ENCODE data around the gene AMTN. TPM values are rescaled to one million over a fixed set of nuclear protein-coding genes. Genes with fewer than 3 reads are reported as not detected.
A peak's percentile ranks its signal among the peaks of the same experiment; 100 is the strongest.

The AMTN gene
- total and polyA plus RNA-seq, 4 donors: not detected

DNA sequence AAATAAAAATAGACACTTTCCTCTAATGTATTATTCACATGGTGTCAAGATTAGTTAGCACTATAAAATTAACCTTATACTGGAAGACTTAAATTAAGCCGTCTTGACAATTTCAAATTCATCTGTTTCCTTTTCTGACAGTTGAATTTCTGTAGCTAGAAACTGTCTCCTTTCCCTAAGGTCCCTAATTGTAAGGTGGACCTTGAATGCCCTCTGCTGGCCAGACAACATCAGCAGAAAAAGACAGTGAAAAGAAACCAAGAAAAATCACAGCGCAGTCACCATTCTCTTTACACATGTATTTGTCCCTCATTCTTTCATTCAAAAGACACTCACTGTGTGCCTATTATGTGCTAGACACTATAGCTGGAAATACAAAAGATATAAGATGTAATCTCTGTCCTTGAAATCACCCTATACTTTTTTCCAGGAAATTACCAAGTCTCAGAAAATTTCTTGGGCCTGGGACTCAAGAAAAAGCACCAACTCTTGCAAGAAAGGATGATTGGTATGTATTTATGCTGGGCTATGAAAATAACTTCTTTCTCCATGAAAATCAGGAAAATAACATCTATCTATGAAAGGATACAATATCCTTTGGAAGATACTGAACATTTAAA, 41.0 kb downstream of the AMTN start (continued):
- TF ChIP-seq, protein P1, sequence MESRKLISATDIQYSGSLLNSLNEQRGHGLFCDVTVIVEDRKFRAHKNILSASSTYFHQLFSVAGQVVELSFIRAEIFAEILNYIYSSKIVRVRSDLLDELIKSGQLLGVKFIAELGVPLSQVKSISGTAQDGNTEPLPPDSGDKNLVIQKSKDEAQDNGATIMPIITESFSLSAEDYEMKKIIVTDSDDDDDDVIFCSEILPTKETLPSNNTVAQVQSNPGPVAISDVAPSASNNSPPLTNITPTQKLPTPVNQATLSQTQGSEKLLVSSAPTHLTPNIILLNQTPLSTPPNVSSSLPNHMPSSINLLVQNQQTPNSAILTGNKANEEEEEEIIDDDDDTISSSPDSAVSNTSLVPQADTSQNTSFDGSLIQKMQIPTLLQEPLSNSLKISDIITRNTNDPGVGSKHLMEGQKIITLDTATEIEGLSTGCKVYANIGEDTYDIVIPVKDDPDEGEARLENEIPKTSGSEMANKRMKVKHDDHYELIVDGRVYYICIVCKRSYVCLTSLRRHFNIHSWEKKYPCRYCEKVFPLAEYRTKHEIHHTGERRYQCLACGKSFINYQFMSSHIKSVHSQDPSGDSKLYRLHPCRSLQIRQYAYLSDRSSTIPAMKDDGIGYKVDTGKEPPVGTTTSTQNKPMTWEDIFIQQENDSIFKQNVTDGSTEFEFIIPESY (IDR thresholded peaks at IDR 0.05): no peak
- TF ChIP-seq JUND (IDR thresholded peaks at IDR 0.05) (no peak), GABPA (IDR thresholded peaks at IDR 0.05 in 1 of 2, conservative IDR thresholded peaks at IDR 0.05 in 1 of 2) (no peak), YY1 (IDR thresholded peaks at IDR 0.05) (no peak), NR2F2 (IDR thresholded peaks at IDR 0.05) (no peak)

- DNase-seq (ENCODE audit: low spot score): no peak
- 61% methylated on average over 1 of the region's 1 CpG for WGBS
- TF ChIP-seq FOXA1 (IDR thresholded peaks at IDR 0.05) (peak; percentile 26), TAF1 (conservative IDR thresholded peaks at IDR 0.05) (no peak), YY1 (IDR thresholded peaks at IDR 0.05) (peak; percentile 41), FOXA2 (IDR thresholded peaks at IDR 0.05) (peak; percentile 54), GABPA (IDR thresholded peaks at IDR 0.05 in 1 of 2, conservative IDR thresholded peaks at IDR 0.05 in 1 of 2) (no peak), HNF4A (conservative IDR thresholded peaks at IDR 0.05) (peak in 1 of 2 donors; percentile 44)
- TF ChIP-seq, protein P2, sequence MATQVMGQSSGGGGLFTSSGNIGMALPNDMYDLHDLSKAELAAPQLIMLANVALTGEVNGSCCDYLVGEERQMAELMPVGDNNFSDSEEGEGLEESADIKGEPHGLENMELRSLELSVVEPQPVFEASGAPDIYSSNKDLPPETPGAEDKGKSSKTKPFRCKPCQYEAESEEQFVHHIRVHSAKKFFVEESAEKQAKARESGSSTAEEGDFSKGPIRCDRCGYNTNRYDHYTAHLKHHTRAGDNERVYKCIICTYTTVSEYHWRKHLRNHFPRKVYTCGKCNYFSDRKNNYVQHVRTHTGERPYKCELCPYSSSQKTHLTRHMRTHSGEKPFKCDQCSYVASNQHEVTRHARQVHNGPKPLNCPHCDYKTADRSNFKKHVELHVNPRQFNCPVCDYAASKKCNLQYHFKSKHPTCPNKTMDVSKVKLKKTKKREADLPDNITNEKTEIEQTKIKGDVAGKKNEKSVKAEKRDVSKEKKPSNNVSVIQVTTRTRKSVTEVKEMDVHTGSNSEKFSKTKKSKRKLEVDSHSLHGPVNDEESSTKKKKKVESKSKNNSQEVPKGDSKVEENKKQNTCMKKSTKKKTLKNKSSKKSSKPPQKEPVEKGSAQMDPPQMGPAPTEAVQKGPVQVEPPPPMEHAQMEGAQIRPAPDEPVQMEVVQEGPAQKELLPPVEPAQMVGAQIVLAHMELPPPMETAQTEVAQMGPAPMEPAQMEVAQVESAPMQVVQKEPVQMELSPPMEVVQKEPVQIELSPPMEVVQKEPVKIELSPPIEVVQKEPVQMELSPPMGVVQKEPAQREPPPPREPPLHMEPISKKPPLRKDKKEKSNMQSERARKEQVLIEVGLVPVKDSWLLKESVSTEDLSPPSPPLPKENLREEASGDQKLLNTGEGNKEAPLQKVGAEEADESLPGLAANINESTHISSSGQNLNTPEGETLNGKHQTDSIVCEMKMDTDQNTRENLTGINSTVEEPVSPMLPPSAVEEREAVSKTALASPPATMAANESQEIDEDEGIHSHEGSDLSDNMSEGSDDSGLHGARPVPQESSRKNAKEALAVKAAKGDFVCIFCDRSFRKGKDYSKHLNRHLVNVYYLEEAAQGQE (IDR thresholded peaks at IDR 0.05): no peak
- Histone ChIP-seq H3K4me3 (ENCODE audit: low read depth in 1 of 3, low read length in 3 of 3) (no peak overlapping the region), H3K36me3 (ENCODE audit: control insufficient read depth in 4 of 4, insufficient read depth in 3 of 4, low read depth in 1 of 4, low read length in 3 of 4) (no peaks in the 10 kb centered on the region), H3K9me3 (ENCODE audit: control insufficient read depth in 4 of 4, low read length in 3 of 4) (no peaks in the 10 kb centered on the region), H3K4me1 (ENCODE audit: control insufficient read depth in 4 of 4, insufficient read depth in 4 of 4, low read length in 3 of 4) (peaks cover 0 to 2% (median 0%) of the 10 kb centered on the region in 4 donors), H3K27me3 (ENCODE audit: control insufficient read depth in 4 of 4, insufficient read depth in 4 of 4, low read length in 3 of 4) (no peaks in the 10 kb centered on the region), H3K27ac (ENCODE audit: low read depth in 1 of 2, low read length in 2 of 2) (no peak overlapping the region), H3K9ac (ENCODE audit: low read depth in 1 of 2, low read length in 2 of 2) (no peak overlapping the region)
These were observed 41.6 kb downstream of the AMTN start for GRCh38 chr4:70559924-70560323.

- no peak overlapping the region for H3K27ac ChIP-seq (ENCODE audit: low read depth in 1 of 2, low read length in 2 of 2)
- 60% methylated on average over 8 of the region's 8 CpGs for WGBS
- H3K36me3 ChIP-seq (ENCODE audit: control insufficient read depth in 4 of 4, insufficient read depth in 3 of 4, low read depth in 1 of 4, low read length in 3 of 4): no peaks in the 10 kb centered on the region
- no peak overlapping the region for H3K9ac ChIP-seq (ENCODE audit: low read depth in 1 of 2, low read length in 2 of 2)
- H3K27me3 ChIP-seq (ENCODE audit: control insufficient read depth in 4 of 4, insufficient read depth in 4 of 4, low read length in 3 of 4): no peaks in the 10 kb centered on the region
- no peaks in the 10 kb centered on the region for H3K4me1 ChIP-seq (ENCODE audit: control insufficient read depth in 4 of 4, insufficient read depth in 4 of 4, low read length in 3 of 4)
- no peak overlapping the region for H3K4me3 ChIP-seq (ENCODE audit: low read depth in 1 of 3, low read length in 3 of 3)
- no peak for TF ChIP-seq RAD21 (IDR thresholded peaks at IDR 0.05)
- TF ChIP-seq FOXA1 (IDR thresholded peaks at IDR 0.05): no peak
- TF ChIP-seq, protein P1 (IDR thresholded peaks at IDR 0.05): no peak
- no peak for TF ChIP-seq HNF4G (IDR thresholded peaks at IDR 0.05)
- TF ChIP-seq RXRA (IDR thresholded peaks at IDR 0.05): no peak
- no peak for TF ChIP-seq JUND (IDR thresholded peaks at IDR 0.05)
- TF ChIP-seq SP1 (IDR thresholded peaks at IDR 0.05): no peak
- TF ChIP-seq HNF4A (conservative IDR thresholded peaks at IDR 0.05): no peak
- TF ChIP-seq YY1 (IDR thresholded peaks at IDR 0.05): no peak
- TF ChIP-seq, protein P2 (IDR thresholded peaks at IDR 0.05): no peak
- DNase-seq (ENCODE audit: low spot score): no peak
- peaks cover 0 to 4% (median under 1%) of the 10 kb centered on the region in 4 donors for H3K9me3 ChIP-seq (ENCODE audit: control insufficient read depth in 4 of 4, low read length in 3 of 4)
These were observed 45.7 kb downstream of the AMTN start for GRCh38 chr4:70564033-70564432.
